Fibroblast of skin of right biceps (primary cell): ENCODE measurements around the gene NLRX1.
A peak's percentile ranks its signal among the peaks of the same experiment; 100 is the strongest.
"Not testable (repeated sequence)": the region's sequence is repeated elsewhere in the genome, so short reads cannot be mapped to it uniquely, and the experiment has no call there.

Source experiments
- DNase-seq: peaks from one replicate; pipeline ENCODE4 v3.0.0-alpha.2; 2013

NLRX1 gene

DNA sequence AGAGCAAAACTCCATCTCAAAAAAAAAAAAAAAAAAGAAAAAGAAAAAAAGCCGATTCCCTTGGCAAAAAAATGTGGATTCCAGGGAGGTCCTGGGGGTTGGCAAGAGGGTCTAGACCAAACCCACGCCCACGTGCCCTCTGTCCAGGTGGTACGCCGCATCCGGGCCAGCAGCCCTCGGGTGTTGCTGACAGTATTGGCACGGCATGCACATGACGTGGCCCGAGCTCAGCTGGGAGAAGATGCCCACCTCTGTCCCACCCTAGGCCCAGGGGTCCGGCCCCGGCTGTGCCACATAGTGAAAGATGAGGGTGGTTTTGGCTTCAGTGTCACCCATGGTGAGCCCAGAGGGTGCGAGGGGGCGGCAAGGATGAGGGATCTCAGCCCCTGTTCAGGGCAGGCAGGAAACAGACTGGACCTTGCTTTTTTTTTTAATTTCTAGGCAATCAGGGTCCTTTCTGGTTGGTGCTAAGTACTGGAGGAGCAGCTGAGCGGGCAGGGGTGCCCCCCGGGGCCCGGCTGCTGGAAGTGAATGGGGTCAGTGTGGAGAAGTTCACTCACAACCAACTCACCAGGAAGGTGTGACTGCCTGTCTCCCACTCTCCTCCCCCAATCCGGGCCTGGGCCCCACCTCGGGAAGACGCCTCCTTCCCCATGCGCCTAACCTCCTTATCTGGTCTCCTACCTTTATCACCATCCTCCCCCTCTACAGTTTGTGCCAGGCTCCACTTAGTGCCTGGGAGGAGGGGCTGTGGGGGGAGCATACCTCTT lies 18.8 kb downstream of the NLRX1 start:
- DNase-seq = no peak

DNA sequence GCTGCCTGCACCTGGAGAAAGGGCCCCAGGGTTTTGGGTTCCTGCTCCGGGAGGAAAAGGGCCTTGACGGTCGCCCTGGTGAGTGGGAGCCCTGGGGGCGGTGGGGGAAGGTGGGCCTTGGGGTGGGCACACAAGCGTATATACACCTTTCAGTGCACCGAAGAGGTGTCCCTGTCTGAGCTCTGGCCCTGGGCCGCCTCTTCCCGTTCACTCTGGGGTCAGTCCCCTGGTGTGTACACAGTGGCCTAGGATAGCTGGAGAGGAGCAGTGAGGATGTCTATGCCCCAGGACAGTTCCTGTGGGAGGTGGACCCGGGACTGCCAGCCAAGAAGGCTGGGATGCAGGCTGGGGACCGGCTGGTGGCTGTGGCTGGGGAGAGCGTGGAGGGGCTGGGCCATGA lies 19.5 kb downstream of the NLRX1 start:
- no peak for DNase-seq

DNA sequence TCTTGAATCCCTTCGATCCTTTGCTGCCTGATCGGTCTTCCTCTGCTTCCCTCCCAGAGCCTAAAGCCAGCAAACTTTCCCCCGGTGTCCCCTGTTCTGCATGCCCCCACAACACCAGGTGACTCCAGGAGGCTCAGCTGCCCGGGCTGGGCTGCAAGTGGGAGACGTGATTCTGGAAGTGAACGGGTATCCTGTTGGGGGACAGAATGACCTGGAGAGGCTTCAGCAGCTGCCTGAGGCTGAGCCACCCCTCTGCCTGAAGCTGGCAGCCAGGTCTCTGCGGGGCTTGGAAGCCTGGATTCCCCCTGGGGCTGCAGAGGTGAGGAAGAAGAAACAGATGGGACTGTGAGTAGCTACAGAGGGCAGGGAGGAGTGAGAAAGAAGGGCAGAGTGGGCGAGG lies 20.4 kb downstream of the NLRX1 start:
- no peak for DNase-seq

DNA sequence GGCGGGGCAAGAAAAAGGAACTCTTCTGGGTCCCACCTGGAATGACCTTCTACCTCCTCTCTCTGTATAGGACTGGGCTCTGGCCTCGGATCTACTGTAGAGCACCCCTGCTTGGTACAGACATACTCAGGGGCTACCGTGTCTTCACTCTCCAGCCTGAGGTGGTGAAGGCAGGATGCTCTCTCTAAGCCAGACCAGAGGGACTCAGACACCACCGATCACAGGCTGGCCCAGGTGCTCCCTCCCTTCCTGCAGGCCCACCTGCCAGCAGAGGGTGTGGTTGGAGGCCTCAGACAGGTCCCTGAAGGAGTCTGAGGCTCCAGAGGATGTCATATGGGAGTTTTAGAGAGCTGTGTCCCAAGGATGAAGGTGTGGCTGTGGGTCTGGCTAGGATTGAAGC lies 20.9 kb downstream of the NLRX1 start:
- no peak for DNase-seq

DNA sequence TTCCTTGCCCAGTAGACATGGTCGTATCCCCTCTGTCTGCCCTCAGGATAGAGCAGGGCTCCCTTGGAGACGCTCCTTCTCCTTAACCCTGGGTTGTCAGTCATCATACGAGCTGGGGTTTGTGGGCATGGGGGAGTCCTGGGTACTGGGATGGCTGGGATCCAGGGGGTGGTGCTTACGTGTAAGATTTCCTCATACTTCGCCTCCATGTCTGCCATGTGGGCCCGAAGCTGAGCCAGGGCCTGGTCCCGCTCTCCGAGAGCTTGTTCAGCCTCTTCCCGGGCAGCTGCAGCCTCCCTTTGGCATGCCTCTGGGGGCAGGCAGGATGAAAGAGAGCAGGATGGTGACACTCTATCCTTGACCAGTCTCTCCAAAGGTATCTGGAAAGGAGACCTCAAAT lies 22.0 kb downstream of the NLRX1 start:
- DNase-seq = no peak

DNA sequence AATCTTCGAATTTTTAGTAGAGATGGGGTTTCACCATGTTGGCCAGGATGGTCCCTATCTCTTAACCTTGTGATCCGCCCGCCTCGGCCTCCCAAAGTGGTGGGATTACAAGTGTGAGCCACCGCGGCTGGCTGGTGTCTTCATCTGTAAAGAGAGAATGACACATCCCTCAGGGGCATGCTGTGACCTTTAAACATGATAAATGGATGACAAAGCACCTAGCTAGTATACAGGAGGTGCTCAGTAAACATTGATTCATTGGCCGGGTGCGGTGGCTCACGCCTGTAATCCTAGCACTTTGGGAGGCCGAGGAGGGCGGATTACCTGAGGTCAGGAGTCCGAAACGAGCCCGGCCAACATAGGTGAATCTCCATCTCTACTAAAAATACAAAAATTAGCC lies 22.7 kb downstream of the NLRX1 start:
- not testable (repeated sequence) for DNase-seq

DNA sequence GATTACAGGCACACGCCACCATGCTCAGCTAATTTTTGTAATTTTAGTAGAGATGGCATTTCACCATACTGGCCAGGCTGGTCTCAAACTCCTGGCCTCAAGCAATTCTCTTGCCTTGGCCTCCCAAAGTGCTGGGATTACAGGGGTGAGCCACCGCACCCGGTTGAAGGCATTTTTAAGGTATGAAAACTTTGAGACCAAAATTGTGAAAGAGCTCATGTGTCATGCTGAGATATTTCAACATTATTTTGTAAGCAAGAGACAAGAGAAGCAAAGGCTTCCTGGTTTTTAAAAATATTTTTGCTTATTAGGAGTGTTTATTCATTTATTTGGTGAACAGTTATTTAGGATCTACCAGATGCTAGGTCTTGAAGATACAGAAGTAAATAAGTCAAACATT lies 23.6 kb downstream of the NLRX1 start:
- DNase-seq = no peak

DNA sequence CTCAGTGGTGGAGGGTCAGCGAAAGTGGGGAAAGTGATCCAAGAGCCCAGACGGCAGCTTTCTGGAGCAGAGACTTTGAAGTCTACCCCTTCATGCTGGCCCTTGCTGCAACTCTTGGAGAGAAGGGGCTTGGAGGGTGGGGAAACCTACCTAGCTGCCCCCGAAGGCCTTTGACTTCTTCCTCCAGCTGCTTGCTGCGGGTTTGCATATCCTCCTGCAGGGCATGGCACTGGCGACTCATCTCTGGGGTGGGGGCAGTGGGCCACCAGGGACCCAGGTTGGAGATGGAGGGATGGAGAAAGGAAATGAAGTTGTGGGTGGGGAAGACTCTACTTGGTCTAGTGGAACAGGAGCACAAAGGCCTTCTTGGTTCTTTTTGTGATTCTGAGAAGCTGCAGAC lies 24.5 kb downstream of the NLRX1 start:
- no peak for DNase-seq

DNA sequence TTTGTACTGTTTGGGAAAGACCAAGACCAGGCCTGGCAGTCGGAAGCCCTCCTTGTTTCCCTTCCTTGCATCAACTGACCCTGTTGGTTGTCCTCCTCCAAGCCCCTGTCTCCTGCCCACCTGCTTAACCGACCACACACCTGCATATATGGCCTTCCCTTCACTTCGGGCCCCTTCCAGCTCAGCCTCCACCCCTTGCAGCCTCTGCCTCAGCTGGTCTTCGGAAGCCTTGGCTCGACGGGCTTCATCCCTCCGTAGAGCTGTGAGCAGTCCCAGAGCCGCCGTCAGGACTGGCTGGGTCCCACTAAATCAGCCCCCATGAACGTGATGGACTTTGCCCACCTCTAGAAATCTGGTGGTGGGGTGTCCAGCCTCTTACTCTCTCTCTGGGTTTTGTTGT lies 25.1 kb downstream of the NLRX1 start:
- no peak for DNase-seq

DNA sequence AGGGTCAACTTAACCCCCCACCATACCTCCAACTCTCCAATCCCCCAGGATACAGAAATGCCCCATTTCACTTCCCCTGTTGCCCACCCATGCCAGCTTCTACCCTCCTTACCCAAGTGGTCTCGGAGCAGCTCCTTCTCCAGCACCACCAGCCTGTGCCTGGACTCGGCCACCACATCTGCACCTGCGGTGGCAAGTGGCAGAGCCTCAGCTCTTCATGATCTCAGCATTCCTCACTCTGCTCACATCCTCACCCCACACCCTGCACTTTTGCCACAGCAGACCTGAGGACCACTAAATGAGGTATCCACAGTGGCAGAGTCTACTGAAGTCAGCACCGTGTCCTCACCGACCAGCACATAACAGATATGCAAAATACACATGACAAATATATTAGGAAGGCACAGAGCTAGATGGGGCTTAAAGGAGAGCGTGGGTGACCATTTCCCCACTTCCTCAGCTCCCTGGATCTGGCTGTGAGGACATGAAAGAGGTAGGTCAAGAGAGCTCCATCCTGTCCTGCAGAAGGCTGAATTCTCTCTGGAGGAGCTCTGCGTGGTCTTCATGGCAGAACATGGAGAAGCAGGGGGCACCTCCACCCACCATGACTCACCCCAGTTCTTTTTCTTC lies 26.4 kb downstream of the NLRX1 start:
- no peak for DNase-seq

DNA sequence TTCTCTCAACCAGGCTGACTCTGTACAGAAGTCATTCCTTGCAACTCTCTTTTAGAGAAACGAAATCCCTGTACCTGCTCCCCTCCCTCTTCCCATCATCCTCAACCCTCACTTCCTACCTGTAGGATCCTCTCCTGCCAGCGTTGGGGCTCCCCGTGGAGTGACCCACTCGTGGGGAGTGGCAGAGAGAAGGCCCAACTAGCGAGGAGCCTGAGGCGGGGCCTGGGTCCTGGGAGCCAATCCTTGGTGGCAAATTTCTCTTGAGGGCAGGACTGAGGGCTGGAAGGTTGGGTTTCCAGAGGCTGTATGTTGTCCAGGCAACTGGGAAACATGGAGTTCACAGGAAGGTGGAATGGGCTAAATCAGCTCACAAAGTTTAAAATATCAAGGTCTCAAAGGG lies 27.2 kb downstream of the NLRX1 start:
- DNase-seq = peak; percentile 38

DNA sequence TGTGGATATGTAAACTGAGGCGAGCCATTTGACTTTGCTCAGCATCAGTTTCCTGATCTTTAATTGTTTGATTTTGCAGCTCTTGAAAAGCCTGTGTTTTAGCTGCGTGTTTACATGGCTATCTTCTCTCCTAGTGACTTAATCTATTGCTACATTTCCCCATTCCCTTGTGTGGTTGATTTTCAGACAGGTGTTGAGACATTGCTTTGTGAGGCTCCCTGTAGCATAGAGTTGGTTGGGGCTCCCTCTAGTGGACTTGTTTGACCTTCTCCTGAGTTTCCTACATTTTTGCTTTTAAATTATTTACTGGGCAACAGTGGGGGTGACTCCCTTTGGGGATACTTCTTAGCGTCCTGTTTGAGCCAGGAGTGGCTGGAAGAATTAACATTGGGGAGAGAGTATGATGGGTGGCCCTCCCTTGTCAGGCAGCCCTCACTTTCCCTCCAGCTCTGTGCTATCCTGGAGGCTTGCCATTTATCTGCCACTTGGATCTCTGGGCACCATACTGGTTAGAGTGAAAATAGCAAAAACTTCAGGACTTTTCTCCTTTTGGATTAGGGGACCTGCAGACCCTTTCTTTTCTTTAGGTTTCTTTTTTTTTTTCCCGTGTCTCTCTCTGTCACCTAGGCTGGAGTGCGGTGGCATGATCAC lies 28.4 kb downstream of the NLRX1 start:
- peak; percentile 76 for DNase-seq

DNA sequence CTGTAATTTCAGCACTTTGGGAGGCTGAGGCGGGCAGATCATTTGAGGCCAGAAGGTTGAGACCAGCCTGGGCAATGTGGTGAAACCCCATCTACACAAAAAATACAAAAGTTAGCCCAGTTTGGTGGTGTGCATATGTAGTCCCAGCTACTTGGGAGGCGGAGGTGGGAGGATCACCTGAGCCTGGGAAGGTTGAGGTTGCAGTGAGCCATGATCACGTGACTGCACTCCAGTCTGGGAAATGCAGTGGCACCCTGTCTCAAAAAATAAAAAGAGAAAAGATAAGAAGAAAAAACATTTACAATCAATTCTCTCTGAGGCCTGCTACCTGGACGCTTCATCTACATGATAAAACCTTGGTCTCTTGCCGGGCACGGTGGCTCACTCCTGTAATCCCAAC lies 30.4 kb downstream of the NLRX1 start:
- DNase-seq = no peak

DNA sequence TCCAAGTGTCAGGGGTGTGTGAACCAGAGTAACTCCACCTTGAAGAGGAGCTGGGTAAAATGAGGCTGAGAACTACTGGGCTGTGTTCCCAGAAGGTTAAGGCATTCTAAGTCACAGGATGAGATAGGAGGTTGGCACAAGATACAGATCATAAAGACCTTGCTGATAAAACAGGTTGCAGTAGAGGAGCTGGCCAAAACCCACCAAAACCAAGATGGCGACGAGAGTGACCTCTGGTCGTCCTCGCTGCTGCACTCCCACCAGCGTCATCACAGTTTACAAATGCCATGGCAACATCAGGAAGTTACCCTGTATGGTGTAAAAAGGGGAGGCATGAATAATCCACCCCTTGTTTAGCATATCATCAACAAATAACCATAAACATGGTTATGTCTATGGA lies 32.7 kb downstream of the NLRX1 start:
- DNase-seq = not testable (repeated sequence)

DNA sequence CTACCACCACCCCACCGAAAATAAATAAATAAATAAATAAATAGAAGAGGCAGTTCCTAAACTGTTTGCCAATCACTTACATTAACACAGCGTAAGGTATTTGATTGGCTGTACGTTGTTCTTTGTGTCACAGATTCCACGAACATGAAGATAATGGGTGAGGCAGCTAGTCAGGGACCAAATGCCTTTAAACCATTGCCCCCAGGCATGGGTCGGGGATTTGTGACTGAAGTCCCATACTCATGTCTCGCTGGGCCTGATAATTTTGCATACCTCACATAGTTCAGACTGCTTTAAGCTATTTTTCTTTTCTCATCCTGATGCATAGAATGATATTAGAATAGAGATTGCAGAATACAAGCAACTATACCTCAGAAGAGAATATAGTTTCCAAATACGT lies 34.0 kb downstream of the NLRX1 start:
- DNase-seq = no peak

DNA sequence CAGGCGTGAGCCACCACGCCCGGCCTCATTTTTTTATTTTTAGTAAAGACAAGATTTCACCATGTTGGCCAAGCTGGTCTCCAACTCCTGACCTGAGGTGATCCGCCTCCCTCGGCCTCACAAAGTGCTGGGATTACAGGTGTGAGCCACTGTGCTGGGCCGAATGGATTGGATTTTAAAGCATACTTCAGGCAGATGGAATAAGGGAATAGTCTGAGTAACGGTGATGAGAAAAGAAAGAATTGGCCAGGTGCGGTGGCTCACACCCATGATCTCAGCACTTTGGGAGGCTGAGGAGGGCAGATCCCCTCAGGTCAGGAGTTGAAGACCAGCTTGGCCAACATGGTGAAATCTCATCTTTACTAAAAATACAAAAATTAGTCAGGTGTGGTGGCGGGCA lies 35.5 kb downstream of the NLRX1 start:
- DNase-seq = no peak

DNA sequence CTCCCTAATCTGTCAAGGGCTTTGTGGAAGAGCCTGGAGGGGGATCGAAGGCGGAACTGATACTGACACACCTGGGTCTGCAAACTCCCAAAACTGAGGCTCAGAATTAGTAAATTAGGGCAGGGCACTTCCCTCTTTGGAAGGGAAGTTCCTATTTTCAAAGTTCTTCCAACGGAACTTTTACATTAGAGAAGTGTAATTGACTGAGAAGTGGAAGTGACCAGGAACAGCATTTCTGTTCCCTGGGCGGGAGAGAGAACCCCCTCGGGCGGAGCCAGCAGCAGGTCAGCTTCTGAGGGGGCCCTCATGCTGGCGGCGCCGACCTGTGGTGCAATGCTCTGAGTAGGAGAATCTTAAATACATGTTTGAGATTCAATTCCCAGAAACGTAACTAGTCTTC lies 36.6 kb downstream of the NLRX1 start:
- no peak for DNase-seq

DNA sequence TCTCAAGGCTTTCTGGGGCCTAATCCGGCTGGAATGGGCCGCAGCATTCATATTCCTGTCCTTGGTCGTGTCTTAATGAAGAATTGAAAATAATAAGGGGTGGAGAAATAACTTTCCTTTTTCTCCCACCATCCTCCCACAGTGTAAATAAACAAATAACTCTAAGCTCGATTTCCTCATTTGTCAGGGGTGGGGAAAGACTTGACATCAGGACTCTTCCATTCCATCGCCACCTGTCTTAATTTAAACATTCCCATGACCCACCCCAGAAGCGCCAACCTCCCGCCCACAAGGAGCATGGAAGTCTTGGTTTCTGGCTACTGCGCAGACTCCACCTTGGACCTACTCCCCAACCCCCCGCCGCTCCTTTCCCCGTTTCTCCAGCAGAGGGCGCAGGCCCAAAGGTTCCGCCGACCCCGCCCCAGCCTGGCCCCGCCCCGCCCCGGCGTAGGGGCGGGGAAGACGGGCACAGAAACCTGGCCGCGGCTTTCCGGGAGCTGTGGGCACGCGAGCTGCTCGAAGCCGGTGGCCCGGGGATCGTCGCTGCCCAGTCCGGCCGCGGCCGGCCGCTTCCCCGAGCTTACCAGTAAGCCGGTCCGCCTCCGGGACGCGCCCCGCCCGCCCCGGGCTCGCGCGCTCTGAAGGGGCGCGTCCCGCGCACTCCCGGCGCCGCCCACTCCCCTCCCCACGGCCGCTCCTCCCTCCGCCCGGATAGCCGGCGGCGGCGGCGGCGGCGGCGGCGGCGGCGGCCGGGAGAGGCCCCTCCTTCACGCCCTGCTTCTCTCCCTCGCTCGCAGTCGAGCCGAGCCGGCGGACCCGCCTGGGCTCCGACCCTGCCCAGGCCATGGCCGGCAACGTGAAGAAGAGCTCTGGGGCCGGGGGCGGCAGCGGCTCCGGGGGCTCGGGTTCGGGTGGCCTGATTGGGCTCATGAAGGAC lies 37.3 kb downstream of the NLRX1 start, which contains the start of gene CBL:
TSS of gene CBL (plus strand) at position 766 of the 937 bp plus-strand sequence. CDS start at position 845, 79 bp downstream.
- peak; percentile 87 for DNase-seq

DNA sequence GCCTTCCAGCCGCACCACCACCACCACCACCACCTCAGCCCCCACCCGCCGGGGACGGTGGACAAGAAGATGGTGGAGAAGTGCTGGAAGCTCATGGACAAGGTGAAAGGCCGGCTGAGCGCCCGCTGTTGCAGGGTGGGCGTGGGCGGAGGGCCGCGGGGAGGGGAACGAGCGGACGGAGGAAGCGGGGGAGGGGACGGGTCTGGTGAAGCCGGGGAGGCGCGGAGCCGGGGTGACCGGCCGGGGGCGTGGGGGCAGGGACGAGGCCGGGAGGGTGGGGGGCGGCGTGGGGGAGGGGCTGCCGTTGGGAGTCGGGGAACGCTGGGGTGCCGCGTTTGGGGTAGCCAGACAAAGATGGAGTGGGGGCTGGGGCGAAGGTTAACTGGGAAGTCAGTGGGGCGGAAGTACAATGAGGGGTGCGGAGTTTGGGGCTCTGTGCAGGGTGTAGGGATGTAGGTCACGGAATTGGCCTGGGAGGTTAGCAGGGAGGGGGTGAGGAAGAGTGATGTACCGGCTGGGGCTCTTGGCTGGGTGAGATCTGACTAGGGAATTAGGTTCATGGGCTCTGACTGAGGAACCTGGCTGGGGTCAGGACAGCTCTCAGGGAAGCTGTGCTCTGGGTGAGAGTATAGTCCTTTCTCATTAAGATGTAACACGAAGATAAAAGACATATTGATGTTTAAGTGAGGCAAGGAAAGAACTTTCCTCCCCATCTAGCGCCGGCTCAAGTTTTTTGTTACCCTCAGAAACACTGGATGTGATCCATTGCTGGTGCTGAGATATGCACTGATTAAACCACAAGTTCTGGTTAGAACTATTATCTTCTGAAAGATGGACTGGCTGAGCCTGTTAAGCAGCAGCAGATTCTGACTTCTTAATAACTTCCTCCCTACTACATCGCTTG lies 38.2 kb downstream of the NLRX1 start:
- no peak for DNase-seq

DNA sequence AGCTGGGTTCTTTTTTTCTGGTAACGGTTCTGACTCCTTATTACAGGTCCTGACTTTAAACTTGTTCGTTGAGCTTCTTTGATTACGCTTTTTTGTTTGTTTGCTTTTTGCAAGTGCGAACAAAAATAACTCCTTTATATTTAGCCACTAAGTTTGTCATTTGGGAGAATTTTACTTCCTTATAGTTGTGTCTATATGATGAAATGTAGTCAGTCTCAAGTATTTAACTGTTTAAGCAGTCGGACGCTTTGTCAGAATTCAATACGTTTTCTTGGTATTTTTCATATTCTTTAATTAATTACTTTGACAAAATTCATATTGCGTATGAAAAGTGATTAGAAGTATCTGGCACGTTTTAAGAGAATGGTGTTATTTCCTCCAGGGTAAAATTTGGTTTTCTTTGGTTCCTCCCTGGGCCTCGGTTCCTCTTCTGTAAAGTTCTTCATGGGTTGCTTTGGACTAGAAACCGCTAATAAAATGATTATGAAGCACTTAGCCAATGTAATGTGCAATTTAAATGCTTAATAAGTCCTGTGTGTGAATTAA lies 39.0 kb downstream of the NLRX1 start:
- DNase-seq = no peak

DNA sequence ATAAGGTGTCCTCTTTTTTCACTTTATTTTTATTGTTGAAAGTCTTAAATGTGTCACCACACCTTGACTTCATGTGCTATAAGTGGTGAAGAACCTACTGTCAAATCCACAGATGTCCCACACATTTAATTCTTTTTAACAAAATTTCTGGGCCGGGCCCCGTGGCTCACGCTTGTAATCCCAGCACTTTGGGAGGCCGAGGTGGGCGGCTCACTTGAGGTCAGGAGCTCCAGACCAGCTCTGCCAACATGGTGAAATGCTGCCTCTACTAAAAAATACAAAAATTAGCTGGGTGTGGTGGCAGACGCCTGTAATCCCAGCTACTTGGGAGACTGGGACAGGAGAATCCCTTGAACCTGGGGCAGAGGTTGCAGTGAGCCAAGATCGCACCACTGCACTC lies 40.7 kb downstream of the NLRX1 start:
- no peak for DNase-seq

DNA sequence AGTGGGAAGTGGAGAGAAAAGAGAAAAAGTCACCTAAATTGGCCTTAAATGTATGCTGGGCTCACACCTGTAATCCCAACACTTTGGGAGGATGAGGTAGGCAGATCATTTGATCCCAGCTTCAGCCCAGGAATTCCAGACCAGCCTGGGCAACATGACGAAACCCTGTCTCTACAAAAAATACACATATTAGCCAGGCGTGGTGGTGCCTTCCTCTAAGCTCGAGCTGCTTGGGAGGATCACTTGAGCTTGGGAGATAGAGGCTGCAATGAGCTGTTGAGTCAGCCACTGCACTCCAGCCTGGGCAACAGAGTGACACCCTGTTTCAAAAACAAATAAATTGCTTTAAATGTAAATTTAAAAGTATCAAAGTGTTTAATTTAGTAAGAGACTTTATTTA lies 41.5 kb downstream of the NLRX1 start:
- DNase-seq = no peak
